CD4-positive, CD25-positive, alpha-beta regulatory T cell (primary cell): Measurements from ENCODE around the gene MAPK8IP2. TPM values are rescaled to one million over a fixed set of nuclear protein-coding genes. Genes with fewer than 3 reads are reported as not detected.

Source experiments
- ATAC-seq, 2 donors: fragments of 150-1000 bp; cut with Tn5 transposase; one replicate each; pipeline ENCODE4 v1.10.0; 2021; ENCODE audit warnings: low read depth in 2 of 2, moderate number of reproducible peaks in 2 of 2, moderate library complexity in 1 of 2
- DNase-seq, 3 donors: peaks; one replicate each; pipeline versions ENCODE4 v3.0.0 to v3.0.0-alpha.2; 2012 to 2022; ENCODE audit warnings: mixed read lengths in 1 of 3
- H3K27ac ChIP-seq: one replicate; pipeline ENCODE4 v1.7.0; 2013; ENCODE audit warnings: mild to moderate bottlenecking, low read length; ENCODE audit not compliant: insufficient read depth, poor library complexity, severe bottlenecking
- H3K27me3 ChIP-seq: one replicate; pipeline ENCODE4 v1.7.0; 2013; ENCODE audit warnings: low read length; ENCODE audit not compliant: control insufficient read depth, insufficient read depth
- H3K36me3 ChIP-seq: one replicate; pipeline ENCODE4 v1.7.0; 2013; ENCODE audit warnings: mild to moderate bottlenecking, low read length, moderate library complexity; ENCODE audit not compliant: control insufficient read depth, insufficient read depth
- H3K4me1 ChIP-seq: 2 replicates; pipeline ENCODE4 v1.7.0; 2013; ENCODE audit warnings: mild to moderate bottlenecking, low read length; ENCODE audit not compliant: insufficient read depth, control insufficient read depth, poor library complexity, severe bottlenecking
- H3K4me3 ChIP-seq: one replicate; pipeline ENCODE4 v1.7.0; 2013; ENCODE audit warnings: low read depth, mild to moderate bottlenecking, low read length, moderate library complexity
- H3K9me3 ChIP-seq, 2 experiments: 1 replicate in 1 of 2; 2 replicates in 1 of 2; pipeline ENCODE4 v1.7.0; 2013; ENCODE audit warnings: low read length in 2 of 2, mild to moderate bottlenecking in 1 of 2, moderate library complexity in 1 of 2; ENCODE audit not compliant: control insufficient read depth in 2 of 2
- H3K27ac Mint-ChIP-seq, 3 donors: one replicate each; pipeline ENCODE4 v1.8.0; 2020 to 2022; ENCODE audit warnings: mild to moderate bottlenecking in 3 of 3, mixed read lengths in 3 of 3, moderate library complexity in 2 of 3
- H3K27me3 Mint-ChIP-seq: one replicate; pipeline ENCODE4 v1.8.0; 2022; ENCODE audit warnings: mild to moderate bottlenecking, mixed read lengths
- H3K36me3 Mint-ChIP-seq: one replicate; pipeline ENCODE4 v1.8.0; 2020; ENCODE audit warnings: mixed read lengths
- H3K4me1 Mint-ChIP-seq, 4 donors: one replicate each; pipeline ENCODE4 v1.8.0; 2020 to 2022; ENCODE audit warnings: mixed read lengths in 4 of 4, mild to moderate bottlenecking in 1 of 4
- H3K4me3 Mint-ChIP-seq, 4 donors: one replicate each; pipeline ENCODE4 v1.8.0; 2020 to 2022; ENCODE audit warnings: mild to moderate bottlenecking in 4 of 4, mixed read lengths in 4 of 4, moderate library complexity in 3 of 4
- H3K9me3 Mint-ChIP-seq, 7 donors: one replicate each; pipeline ENCODE4 v1.8.0; 2020 to 2022; ENCODE audit warnings: mixed read lengths in 7 of 7, mild to moderate bottlenecking in 3 of 7, moderate library complexity in 2 of 7
- polyA plus RNA-seq, 4 donors: library from polyadenylated mRNA; unstranded; fragments of 300-500 nt; fragmentation: Illumina TruSeq; gene quantifications; one replicate each; pipeline ENCODE4 v1.2.3, GENCODE V29; 2021
- total RNA-seq: library from RNA; stranded (reverse); gene quantifications from one replicate; pipeline ENCODE4 v1.2.3, GENCODE V29; 2022

MAPK8IP2 gene
- total and polyA plus RNA-seq, 5 donors from 2014 or later, result 0.30 TPM; not detected in 4

GRCh38 chr22:50595189-50595588 is 5.4 kb upstream of the MAPK8IP2 start:
- H3K36me3 Mint-ChIP-seq, result peaks cover 18% of the 10 kb centered on the region
- ATAC-seq (no peak), DNase-seq (no peak)
- H3K27ac ChIP-seq, result no peak overlapping the region
- peaks cover 0 to 5% (median 0%) of the 10 kb centered on the region in 7 donors for H3K9me3 Mint-ChIP-seq
- no peak overlapping the region for H3K4me3 Mint-ChIP-seq
- H3K27me3 ChIP-seq, result peaks cover 3% of the 10 kb centered on the region
- H3K9me3 ChIP-seq, result no peaks in the 10 kb centered on the region
- no peaks in the 10 kb centered on the region for H3K36me3 ChIP-seq
- peaks cover 32% of the 10 kb centered on the region for H3K27me3 Mint-ChIP-seq
- peaks cover 0 to 4% (median under 1%) of the 10 kb centered on the region in 4 donors for H3K4me1 Mint-ChIP-seq
- H3K4me3 ChIP-seq, result no peak overlapping the region
- H3K4me1 ChIP-seq, result peaks cover 5% of the 10 kb centered on the region
- no peak overlapping the region for H3K27ac Mint-ChIP-seq

- H3K9me3 Mint-ChIP-seq, result peaks cover 0 to 5% (median 0%) of the 10 kb centered on the region in 7 donors
- Histone ChIP-seq H3K4me3 (no peak overlapping the region), H3K36me3 (no peaks in the 10 kb centered on the region), H3K9me3 (no peaks in the 10 kb centered on the region), H3K27me3 (peaks cover 7% of the 10 kb centered on the region), H3K27ac (no peak overlapping the region), H3K4me1 (peaks cover 9% of the 10 kb centered on the region)
- no peak overlapping the region for H3K4me3 Mint-ChIP-seq
- H3K27me3 Mint-ChIP-seq, result peaks cover 40% of the 10 kb centered on the region
- ATAC-seq (no peak), DNase-seq (no peak)
- H3K27ac Mint-ChIP-seq, result no peak overlapping the region
- peaks cover 0 to 11% (median 5%) of the 10 kb centered on the region in 4 donors for H3K4me1 Mint-ChIP-seq
- H3K36me3 Mint-ChIP-seq, result peaks cover 18% of the 10 kb centered on the region
These were observed 3.5 kb upstream of the MAPK8IP2 start for GRCh38 chr22:50597097-50597496.

GRCh38 chr22:50599816-50600455 is 657 bp upstream of the MAPK8IP2 start:
- Histone ChIP-seq H3K27ac (no peak overlapping the region), H3K36me3 (no peaks in the 10 kb centered on the region), H3K9me3 (no peaks in the 10 kb centered on the region), H3K27me3 (peaks cover 14% of the 10 kb centered on the region), H3K4me3 (no peak overlapping the region), H3K4me1 (peaks cover 9% of the 10 kb centered on the region)
- DNase-seq, result peak; percentile 23 to 68 (median 35)
- Mint-ChIP-seq H3K4me3 (peak overlapping the region; percentile 54 to 69 (median 58)), H3K36me3 (peaks cover 14% of the 10 kb centered on the region), H3K27me3 (peaks cover 55% of the 10 kb centered on the region), H3K4me1 (peaks cover 0 to 19% (median 7%) of the 10 kb centered on the region in 4 donors), H3K27ac (no peak overlapping the region), H3K9me3 (peaks cover 0 to 5% (median 1%) of the 10 kb centered on the region in 7 donors)
- ATAC-seq, result peak; percentile 22 to 72

- Histone ChIP-seq H3K4me3 (no peak overlapping the region), H3K4me1 (peaks cover 9% of the 10 kb centered on the region), H3K27me3 (peaks cover 14% of the 10 kb centered on the region), H3K9me3 (no peaks in the 10 kb centered on the region), H3K36me3 (no peaks in the 10 kb centered on the region), H3K27ac (no peak overlapping the region)
- peaks cover 11% of the 10 kb centered on the region for H3K36me3 Mint-ChIP-seq
- peaks cover 55% of the 10 kb centered on the region for H3K27me3 Mint-ChIP-seq
- no peak overlapping the region for H3K27ac Mint-ChIP-seq
- peaks cover 0 to 5% (median 1%) of the 10 kb centered on the region in 7 donors for H3K9me3 Mint-ChIP-seq
- peak overlapping the region; percentile 25 to 86 (median 80) for H3K4me3 Mint-ChIP-seq
- DNase-seq, result no peak
- no peak for ATAC-seq
- peaks cover 0 to 19% (median 6%) of the 10 kb centered on the region in 4 donors for H3K4me1 Mint-ChIP-seq
These were observed 525 bp downstream of the MAPK8IP2 start for GRCh38 chr22:50600967-50601668.

- ATAC-seq (no peak), DNase-seq (no peak)
- Mint-ChIP-seq H3K4me3 (peak overlapping the region; percentile 25 to 86 (median 80)), H3K4me1 (peaks cover 0 to 19% (median 6%) of the 10 kb centered on the region in 4 donors), H3K27me3 (peaks cover 48% of the 10 kb centered on the region), H3K27ac (no peak overlapping the region), H3K36me3 (peaks cover 8% of the 10 kb centered on the region), H3K9me3 (peaks cover 0 to 5% (median 1%) of the 10 kb centered on the region in 7 donors)
- Histone ChIP-seq H3K4me3 (no peak overlapping the region), H3K9me3 (no peaks in the 10 kb centered on the region), H3K27ac (no peak overlapping the region), H3K4me1 (peaks cover 9% of the 10 kb centered on the region), H3K36me3 (no peaks in the 10 kb centered on the region), H3K27me3 (peaks cover 14% of the 10 kb centered on the region)
These were observed 1.2 kb downstream of the MAPK8IP2 start for GRCh38 chr22:50601669-50602337.

- Histone ChIP-seq H3K4me1 (peaks cover 9% of the 10 kb centered on the region), H3K36me3 (no peaks in the 10 kb centered on the region), H3K9me3 (no peaks in the 10 kb centered on the region), H3K27me3 (peaks cover 14% of the 10 kb centered on the region), H3K4me3 (no peak overlapping the region), H3K27ac (no peak overlapping the region)
- Mint-ChIP-seq H3K27ac (no peak overlapping the region), H3K4me1 (peaks cover 0 to 19% (median 6%) of the 10 kb centered on the region in 4 donors), H3K36me3 (peaks cover 3% of the 10 kb centered on the region), H3K9me3 (peaks cover 0 to 5% (median 0%) of the 10 kb centered on the region in 7 donors), H3K4me3 (peak overlapping the region in 3 of 4 donors; percentile 78 to 86 (median 82)), H3K27me3 (peaks cover 46% of the 10 kb centered on the region)
- ATAC-seq (no peak), DNase-seq (no peak)
These were observed 1.7 kb downstream of the MAPK8IP2 start for GRCh38 chr22:50602338-50602700.

- H3K27me3 Mint-ChIP-seq, result peaks cover 44% of the 10 kb centered on the region
- no peak overlapping the region for H3K27ac ChIP-seq
- H3K9me3 ChIP-seq, result no peaks in the 10 kb centered on the region
- H3K4me1 Mint-ChIP-seq, result peaks cover 0 to 19% (median 6%) of the 10 kb centered on the region in 4 donors
- no peak for DNase-seq
- no peak overlapping the region for H3K4me3 Mint-ChIP-seq
- peaks cover 14% of the 10 kb centered on the region for H3K27me3 ChIP-seq
- H3K9me3 Mint-ChIP-seq, result peaks cover 0 to 5% (median 0%) of the 10 kb centered on the region in 7 donors
- no peak overlapping the region for H3K4me3 ChIP-seq
- no peaks in the 10 kb centered on the region for H3K36me3 Mint-ChIP-seq
- no peaks in the 10 kb centered on the region for H3K36me3 ChIP-seq
- ATAC-seq, result no peak
- H3K27ac Mint-ChIP-seq, result no peak overlapping the region
- H3K4me1 ChIP-seq, result peaks cover 9% of the 10 kb centered on the region
These were observed 3.1 kb downstream of the MAPK8IP2 start for GRCh38 chr22:50603511-50604255.
